ENCODE data around the gene TRIM66. TPM values are rescaled to one million over a fixed set of nuclear protein-coding genes. Genes with fewer than 3 reads are reported as not detected.
A peak's percentile ranks its signal among the peaks of the same experiment; 100 is the strongest.

Gene TRIM66
- total and polyA plus RNA-seq, 2 of the 8 experiments (the other 6 are each of a cell fraction or from before 2014, with no cell fraction given) = 3.1 to 3.5 TPM

DNA sequence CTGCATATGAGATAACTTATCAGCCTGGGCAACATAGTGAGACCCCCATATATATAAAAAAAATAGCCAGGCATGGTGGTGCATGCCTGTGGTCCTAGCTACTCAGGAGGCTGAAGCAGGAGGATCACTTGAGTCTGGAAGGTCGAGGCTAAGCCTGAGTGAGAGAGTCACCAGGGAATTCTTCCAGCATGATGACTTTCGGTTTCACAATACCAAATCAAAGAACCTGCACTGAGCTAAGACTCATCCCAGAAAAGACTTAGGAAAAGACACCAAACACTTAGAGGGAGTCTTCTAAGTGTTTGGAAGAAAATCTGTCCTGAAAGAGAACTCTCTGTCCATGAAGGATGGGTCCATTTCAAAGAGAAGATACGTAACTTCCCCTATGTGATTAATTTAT is 101.2 kb downstream of the TRIM66 start:
- POLR2A ChIA-PET (ENCODE audit: partially characterized antibody) = interaction anchor here (0.6 kb wide), 1 partner anchor 1652 kb away, joined by 3 read pairs; no protein-coding TSS in a partner anchor
- H4K8ac ChIP-seq (ENCODE audit: extremely low read depth, insufficient read depth, low read length) = no peak overlapping the region
- no peak overlapping the region for H2BK120ac ChIP-seq (replicated peaks; ENCODE audit: low read depth, low read length)
- TF ChIP-seq HDAC2 (IDR thresholded peaks at IDR 0.05; ENCODE audit: borderline replicate concordance in 1 of 2, low read depth in 2 of 2, low read length in 2 of 2) (no peak), KDM5A (IDR thresholded peaks at IDR 0.05; ENCODE audit: low read length) (no peak), ATF2 (IDR thresholded peaks at IDR 0.05; ENCODE audit: low read length) (no peak), RNF2 (IDR thresholded peaks at IDR 0.05; ENCODE audit: borderline replicate concordance, low read depth, low read length, missing control alignments, poor library complexity, severe bottlenecking) (no peak), RAD21 (IDR thresholded peaks at IDR 0.05 in 1 of 2, conservative IDR thresholded peaks at IDR 0.05 in 1 of 2; ENCODE audit: low read depth in 2 of 2, low read length in 2 of 2) (no peak), MAFK (IDR thresholded peaks at IDR 0.05; ENCODE audit: low read depth, low read length) (no peak), BACH1 (IDR thresholded peaks at IDR 0.05; ENCODE audit: low read length) (no peak), CHD2 (IDR thresholded peaks at IDR 0.05; ENCODE audit: low read length) (no peak)

More for the DNA sequence above, 101.2 kb downstream of the TRIM66 start:
- Histone ChIP-seq H3K79me2 (ENCODE audit: control insufficient read depth in 1 of 2, insufficient read depth in 2 of 2, low read length in 2 of 2) (peaks cover 0 to 6% of the 10 kb centered on the region in 2 experiments; a peak in 1 of 4 replicates), H2BK5ac (ENCODE audit: low read depth, low read length) (no peak overlapping the region), H3K27ac (ENCODE audit: low read depth, low read length) (no peak overlapping the region), H2AK5ac (ENCODE audit: low read depth, low read length) (no peak overlapping the region), H3K9me3 (ENCODE audit: insufficient read depth in 2 of 2, low read depth in 1 of 2, low read length in 1 of 2) (peaks cover 0 to 2% of the 10 kb centered on the region in 2 experiments; a peak in 1 of 4 replicates), H2BK15ac (ENCODE audit: low read length) (no peak overlapping the region), H3K4me2 (ENCODE audit: insufficient read depth in 1 of 2, low read depth in 2 of 2, low read length in 2 of 2) (no peak overlapping the region), H4K91ac (replicated peaks; ENCODE audit: insufficient read length, low read length) (no peak overlapping the region), H3K36me3 (ENCODE audit: control insufficient read depth in 2 of 4, insufficient read depth in 4 of 4, low read length in 3 of 4) (no peaks in the 10 kb centered on the region), H3K18ac (ENCODE audit: extremely low read depth, low read length) (no peak overlapping the region), H4K5ac (ENCODE audit: insufficient read length, low read depth, low read length) (no peak overlapping the region), H2AFZ (ENCODE audit: low read length) (no peak overlapping the region), H2BK12ac (ENCODE audit: low read depth, low read length) (no peak overlapping the region), H2BK20ac (ENCODE audit: low read length) (no peak overlapping the region), H3K23ac (ENCODE audit: insufficient read length) (no peak overlapping the region), H3K9ac (replicated peaks in 1 of 4; ENCODE audit: extremely low read depth in 1 of 4, low read depth in 3 of 4, low read length in 3 of 4) (no peak overlapping the region), H3K27me3 (replicated peaks in 1 of 4; ENCODE audit: control insufficient read depth in 3 of 4, extremely low read depth in 1 of 4, insufficient read depth in 3 of 4, low read length in 3 of 4) (no peaks in the 10 kb centered on the region), H3K4me1 (replicated peaks in 1 of 4; ENCODE audit: control insufficient read depth in 3 of 4, insufficient read depth in 4 of 4, low read length in 3 of 4) (no peaks in the 10 kb centered on the region), H3K4ac (replicated peaks; ENCODE audit: insufficient read length, low read depth, low read length) (no peak overlapping the region), H3K56ac (replicated peaks; ENCODE audit: insufficient read length, low read depth, low read length) (no peak overlapping the region), H4K20me1 (replicated peaks in 1 of 2; ENCODE audit: control insufficient read depth in 1 of 2, insufficient read depth in 2 of 2, low read length in 2 of 2) (no peaks in the 10 kb centered on the region), H3K4me3 (ENCODE audit: extremely low read depth in 1 of 4, insufficient read depth in 2 of 4, low read depth in 3 of 4, low read length in 4 of 4) (no peak overlapping the region), H3K23me2 (ENCODE audit: low read depth, low read length) (no peaks in the 10 kb centered on the region), H3K79me1 (ENCODE audit: low read depth, low read length) (peaks cover 2% of the 10 kb centered on the region; the same call in 1 of the 2 replicates), H3K14ac (ENCODE audit: insufficient read length) (no peak overlapping the region)
- WGBS, 2 experiments (ENCODE audit: extremely low coverage in 1 of 2, insufficient coverage in 1 of 2, insufficient read length in 1 of 2, insufficient replicate concordance in 2 of 2, low coverage in 1 of 2, low lambda C conversion rate in 2 of 2, missing lambda C conversion rate in 1 of 2) = 79% methylated on average over 3 of the region's 3 CpGs; no CpG with 5 or more reads in 1 of the 2 experiments
- no peak for DNase-seq (ENCODE audit: low read depth in 1 of 2, low spot score in 2 of 2)
- FAIRE-seq = peak; percentile 7
- CTCF ChIA-PET (ENCODE audit: partially characterized antibody) = interaction anchor here (1.0 to 1.4 kb wide), 4 partner anchors 11 to 67 kb away, joined by 3 to 4 read pairs (median 4); no protein-coding TSS in a partner anchor
